ENCODE measurements around the gene GBA2. TPM values are rescaled to one million over a fixed set of nuclear protein-coding genes. Genes with fewer than 3 reads are reported as not detected.

GBA2 gene
- total RNA-seq, 1 donor from 2014 or later = 57.0 TPM

DNA sequence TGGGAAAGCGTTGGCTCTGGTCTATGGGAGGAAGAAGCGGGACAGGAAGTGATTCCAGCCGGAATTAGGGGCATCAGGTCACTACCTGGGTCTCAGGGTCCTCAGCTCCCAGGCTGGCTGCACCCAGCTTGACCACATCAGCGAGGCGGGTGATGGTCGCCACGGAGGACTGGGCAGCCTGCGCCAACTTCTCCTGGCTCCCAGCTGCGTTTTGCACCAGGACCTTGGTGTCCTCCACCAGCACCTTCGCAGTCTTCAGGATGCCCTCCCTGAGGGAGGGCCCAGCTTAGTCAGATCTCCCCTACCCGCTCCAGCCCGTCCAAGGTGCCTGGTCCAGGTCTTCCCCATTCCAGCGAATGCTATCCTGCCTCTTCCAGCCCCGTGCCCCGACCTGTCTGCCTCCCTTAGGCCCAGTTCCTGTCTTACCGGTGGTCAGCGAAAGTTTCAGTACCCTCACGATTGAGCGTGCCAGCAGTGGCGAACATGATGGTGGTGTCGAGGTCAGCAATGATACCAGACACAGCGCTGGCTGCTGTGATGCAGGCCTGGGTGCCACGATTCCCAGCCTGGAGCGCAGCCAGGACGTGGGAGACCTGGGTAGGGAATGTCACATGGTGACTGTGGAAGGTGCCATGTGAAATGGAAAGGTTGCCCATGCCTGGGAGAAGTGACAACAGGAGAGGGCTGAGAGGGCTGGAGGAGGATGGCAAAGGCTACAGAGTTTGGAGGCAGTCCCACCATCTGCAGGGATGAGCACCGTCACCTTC is 44.9 kb downstream of the GBA2 start:
- intact Hi-C loops (cut with micrococcal nuclease) = no loop called here
- Mint-ChIP-seq H3K4me1 (ENCODE audit: low read depth) (no peaks in the 10 kb centered on the region), H3K27me3 (ENCODE audit: low read depth) (no peaks in the 10 kb centered on the region), H3K9me3 (no peaks in the 10 kb centered on the region), H3K36me3 (ENCODE audit: low read depth) (peaks cover 63% of the 10 kb centered on the region), H3K27ac (no peak overlapping the region), H3K4me3 (ENCODE audit: low read depth) (no peak overlapping the region)
- DNase-seq (ENCODE audit: low spot score) = no peak

DNA sequence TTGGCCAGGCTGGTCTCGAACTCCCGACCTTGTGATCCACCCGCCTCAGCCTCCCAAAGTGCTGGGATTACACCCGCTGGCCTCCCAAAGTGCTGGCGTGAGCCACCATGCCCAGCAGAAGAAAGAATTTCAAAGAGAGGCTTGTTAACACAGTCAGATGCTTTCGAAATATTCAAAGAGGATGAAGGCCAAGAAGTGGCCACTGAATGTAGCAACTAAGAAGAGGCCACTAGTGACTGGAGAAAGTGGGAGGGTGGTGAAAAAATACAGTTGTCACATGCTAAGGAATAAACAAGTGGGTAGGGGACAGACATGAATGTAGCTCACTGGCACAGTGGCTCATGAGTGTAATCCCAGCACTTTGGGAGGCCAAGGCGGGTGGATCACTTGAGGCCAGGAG is 46.3 kb downstream of the GBA2 start:
- no peaks in the 10 kb centered on the region for H3K27me3 Mint-ChIP-seq (ENCODE audit: low read depth)
- no peaks in the 10 kb centered on the region for H3K9me3 Mint-ChIP-seq
- H3K4me1 Mint-ChIP-seq (ENCODE audit: low read depth) = no peaks in the 10 kb centered on the region
- H3K4me3 Mint-ChIP-seq (ENCODE audit: low read depth) = no peak overlapping the region
- H3K36me3 Mint-ChIP-seq (ENCODE audit: low read depth) = peaks cover 53% of the 10 kb centered on the region
- H3K27ac Mint-ChIP-seq = no peak overlapping the region
- no peak for DNase-seq (ENCODE audit: low spot score)
- intact Hi-C loops (cut with micrococcal nuclease) = no loop called here

DNA sequence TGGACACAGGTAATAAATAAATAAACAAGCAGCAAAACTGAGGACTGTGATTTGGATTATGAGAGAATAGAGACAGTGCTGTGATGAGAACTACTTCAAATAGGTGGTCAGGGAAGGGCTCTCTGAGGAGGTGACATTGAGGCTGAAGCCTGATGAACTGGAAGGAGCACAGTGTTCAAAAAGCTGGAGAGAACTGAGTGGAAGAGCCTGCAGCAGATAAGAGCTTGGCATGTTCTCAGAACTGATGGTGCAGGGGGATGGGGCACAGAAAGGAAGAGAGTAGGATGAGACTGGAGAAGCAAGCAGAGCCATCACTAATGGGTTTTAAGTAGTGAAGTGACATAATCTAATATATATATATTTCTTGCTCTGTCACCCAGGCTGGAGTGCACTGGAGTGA is 48.1 kb downstream of the GBA2 start:
- intact Hi-C loops (cut with micrococcal nuclease) = no loop called here
- no peak overlapping the region for H3K27ac Mint-ChIP-seq
- H3K9me3 Mint-ChIP-seq = no peaks in the 10 kb centered on the region
- H3K27me3 Mint-ChIP-seq (ENCODE audit: low read depth) = no peaks in the 10 kb centered on the region
- no peak for DNase-seq (ENCODE audit: low spot score)
- H3K4me3 Mint-ChIP-seq (ENCODE audit: low read depth) = no peak overlapping the region
- H3K36me3 Mint-ChIP-seq (ENCODE audit: low read depth) = peaks cover 51% of the 10 kb centered on the region
- peaks cover 2% of the 10 kb centered on the region for H3K4me1 Mint-ChIP-seq (ENCODE audit: low read depth)

DNA sequence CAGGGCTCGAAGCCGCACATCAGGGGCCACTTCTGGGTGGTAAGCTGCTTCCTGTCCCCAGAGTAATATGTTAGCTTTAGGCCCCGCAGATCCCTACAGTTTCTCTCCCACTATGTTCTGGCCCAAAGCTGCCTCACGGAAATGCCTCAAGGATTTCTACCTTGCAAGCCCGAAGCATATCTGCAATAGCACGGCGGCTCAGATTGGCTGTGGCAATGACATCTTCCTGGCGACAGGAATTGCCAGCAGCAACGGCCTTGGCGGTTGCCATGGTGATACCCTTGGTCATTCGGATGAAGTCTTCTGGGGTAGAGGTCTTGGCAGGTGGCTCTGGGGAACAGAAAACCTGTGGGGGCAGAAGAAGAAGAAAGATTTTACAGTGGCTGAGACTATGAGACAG is 49.0 kb downstream of the GBA2 start:
- H3K4me3 Mint-ChIP-seq (ENCODE audit: low read depth) = no peak overlapping the region

DNA sequence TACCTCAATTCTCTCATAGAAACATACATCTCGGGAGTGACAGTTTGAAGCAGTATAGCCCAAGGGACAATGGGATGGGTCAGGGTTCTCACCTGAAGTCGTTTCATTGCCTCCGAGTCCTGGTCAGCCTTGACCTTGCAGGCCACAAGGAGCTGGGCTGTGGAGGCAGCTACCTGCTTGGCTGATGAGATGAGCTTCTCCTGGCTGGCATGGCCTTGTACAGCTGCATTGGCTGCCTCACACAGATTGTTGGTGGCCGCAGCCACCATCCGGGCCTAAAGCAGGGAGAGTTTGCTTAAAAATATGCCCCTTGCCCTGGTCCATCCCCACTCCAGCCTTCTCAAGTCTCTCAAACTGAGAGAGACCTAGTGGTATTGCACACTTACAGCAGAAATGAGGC is 50.8 kb downstream of the GBA2 start:
- H3K9me3 Mint-ChIP-seq = no peaks in the 10 kb centered on the region
- no peak overlapping the region for H3K27ac Mint-ChIP-seq
- DNase-seq (ENCODE audit: low spot score) = no peak
- H3K27me3 Mint-ChIP-seq (ENCODE audit: low read depth) = no peaks in the 10 kb centered on the region
- H3K4me1 Mint-ChIP-seq (ENCODE audit: low read depth) = peaks cover 2% of the 10 kb centered on the region
- H3K36me3 Mint-ChIP-seq (ENCODE audit: low read depth) = peaks cover 30% of the 10 kb centered on the region
- intact Hi-C loops (cut with micrococcal nuclease) = no loop called here
- H3K4me3 Mint-ChIP-seq (ENCODE audit: low read depth) = no peak overlapping the region

More for the DNA sequence above, 49.0 kb downstream of the GBA2 start:
- H3K9me3 Mint-ChIP-seq = no peaks in the 10 kb centered on the region
- H3K27me3 Mint-ChIP-seq (ENCODE audit: low read depth) = no peaks in the 10 kb centered on the region
- H3K36me3 Mint-ChIP-seq (ENCODE audit: low read depth) = peaks cover 47% of the 10 kb centered on the region
- peaks cover 2% of the 10 kb centered on the region for H3K4me1 Mint-ChIP-seq (ENCODE audit: low read depth)
- intact Hi-C loops (cut with micrococcal nuclease) = no loop called here
- DNase-seq (ENCODE audit: low spot score) = no peak
- no peak overlapping the region for H3K27ac Mint-ChIP-seq

DNA sequence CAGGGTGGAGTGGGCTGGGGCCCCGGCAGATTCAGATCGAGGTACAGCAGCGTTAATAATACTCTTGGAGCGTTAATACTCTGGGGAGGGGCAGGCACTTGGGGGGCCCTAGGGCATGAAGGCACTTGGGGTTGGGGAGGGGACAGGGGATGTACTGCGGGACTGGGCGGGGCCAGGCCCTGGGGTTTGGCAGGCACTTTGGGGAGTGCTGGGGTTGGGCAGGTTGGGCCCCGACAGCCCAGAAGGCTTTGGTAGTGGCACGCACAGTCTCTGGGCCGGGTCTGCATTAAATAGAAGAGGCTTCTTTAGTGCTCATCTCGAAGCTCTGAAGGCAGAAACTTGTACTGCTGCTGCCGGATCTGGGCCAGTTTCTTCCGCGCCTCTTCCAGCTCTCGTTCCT is 51.5 kb downstream of the GBA2 start:
- H3K36me3 Mint-ChIP-seq (ENCODE audit: low read depth) = peaks cover 23% of the 10 kb centered on the region
- H3K27ac Mint-ChIP-seq = no peak overlapping the region
- intact Hi-C loops (cut with micrococcal nuclease) = loop anchor here (2.0 kb wide), 1 partner anchor 51 kb away; no protein-coding TSS in a partner anchor
- peaks cover 2% of the 10 kb centered on the region for H3K4me1 Mint-ChIP-seq (ENCODE audit: low read depth)
- H3K27me3 Mint-ChIP-seq (ENCODE audit: low read depth) = no peaks in the 10 kb centered on the region
- H3K4me3 Mint-ChIP-seq (ENCODE audit: low read depth) = no peak overlapping the region
- H3K9me3 Mint-ChIP-seq = no peaks in the 10 kb centered on the region
- no peak for DNase-seq (ENCODE audit: low spot score)

DNA sequence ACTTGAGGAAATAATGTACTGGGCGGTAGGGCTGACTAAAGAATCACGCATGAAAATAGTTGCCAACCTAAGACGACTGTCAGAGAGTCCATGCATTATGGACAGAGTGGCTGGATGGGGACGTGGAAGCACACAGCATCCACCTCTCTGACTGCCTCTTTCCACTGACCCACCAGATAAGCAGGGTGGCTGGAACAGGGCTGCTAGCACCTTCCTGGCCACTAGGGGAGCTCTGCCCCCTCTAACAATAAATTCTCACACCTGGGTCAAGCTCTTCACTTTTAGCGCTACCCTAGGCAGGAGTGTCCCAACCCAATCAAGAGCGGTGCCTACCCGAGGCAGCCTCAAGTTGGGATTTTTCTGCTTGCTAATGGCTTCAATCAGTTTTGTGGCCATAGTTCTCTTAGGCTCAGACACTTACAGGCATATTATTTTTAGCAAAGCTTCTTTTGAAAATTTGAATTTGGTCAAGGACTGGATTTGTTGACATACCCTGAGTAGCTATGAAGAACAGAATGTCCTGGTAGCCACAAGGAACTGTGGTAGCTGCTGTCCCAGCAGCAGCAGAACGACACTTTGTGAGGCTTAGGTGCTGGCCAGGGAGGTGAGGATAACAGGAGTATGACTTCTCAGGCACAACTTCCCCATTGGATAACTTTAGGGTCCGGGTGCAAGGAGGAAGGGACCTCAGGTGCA is 52.4 kb downstream of the GBA2 start:
- Mint-ChIP-seq H3K9me3 (no peaks in the 10 kb centered on the region), H3K27me3 (ENCODE audit: low read depth) (no peaks in the 10 kb centered on the region), H3K4me3 (ENCODE audit: low read depth) (no peak overlapping the region), H3K36me3 (ENCODE audit: low read depth) (peaks cover 22% of the 10 kb centered on the region), H3K4me1 (ENCODE audit: low read depth) (peaks cover 2% of the 10 kb centered on the region), H3K27ac (no peak overlapping the region)
- DNase-seq (ENCODE audit: low spot score) = peak; percentile 40
- intact Hi-C loops (cut with micrococcal nuclease) = loop anchor here (2.0 kb wide), 1 partner anchor 50 kb away; no protein-coding TSS in a partner anchor

DNA sequence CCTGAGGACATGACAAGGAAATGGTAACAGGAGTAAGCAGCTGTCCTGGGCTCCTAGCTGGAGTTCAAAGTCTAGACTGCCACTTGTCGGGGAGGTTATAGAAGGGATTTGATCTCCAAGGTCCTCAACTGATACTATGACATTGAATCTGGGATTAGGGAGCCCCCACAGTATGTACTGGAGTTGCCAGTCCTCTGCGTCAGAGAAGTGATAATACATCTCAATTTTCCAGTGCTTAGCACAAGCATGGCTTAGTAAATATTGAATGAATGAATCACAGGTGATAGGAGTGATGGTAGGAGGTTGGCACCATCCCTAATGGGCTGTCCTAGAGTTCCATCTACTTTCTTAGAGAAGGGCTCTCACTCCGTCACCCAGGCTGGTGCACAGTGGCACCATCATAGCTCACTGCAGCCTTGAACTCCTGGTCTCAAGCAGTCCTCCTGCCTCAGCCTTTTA is 53.1 kb downstream of the GBA2 start:
- no peak overlapping the region for H3K4me3 Mint-ChIP-seq (ENCODE audit: low read depth)
- intact Hi-C loops (cut with micrococcal nuclease) = loop anchor here (2.0 kb wide), 1 partner anchor 49 kb away; no protein-coding TSS in a partner anchor
- no peak for DNase-seq (ENCODE audit: low spot score)
- H3K4me1 Mint-ChIP-seq (ENCODE audit: low read depth) = peaks cover 2% of the 10 kb centered on the region
- H3K27ac Mint-ChIP-seq = no peak overlapping the region
- H3K36me3 Mint-ChIP-seq (ENCODE audit: low read depth) = peaks cover 22% of the 10 kb centered on the region
- H3K27me3 Mint-ChIP-seq (ENCODE audit: low read depth) = no peaks in the 10 kb centered on the region
- H3K9me3 Mint-ChIP-seq = no peaks in the 10 kb centered on the region

DNA sequence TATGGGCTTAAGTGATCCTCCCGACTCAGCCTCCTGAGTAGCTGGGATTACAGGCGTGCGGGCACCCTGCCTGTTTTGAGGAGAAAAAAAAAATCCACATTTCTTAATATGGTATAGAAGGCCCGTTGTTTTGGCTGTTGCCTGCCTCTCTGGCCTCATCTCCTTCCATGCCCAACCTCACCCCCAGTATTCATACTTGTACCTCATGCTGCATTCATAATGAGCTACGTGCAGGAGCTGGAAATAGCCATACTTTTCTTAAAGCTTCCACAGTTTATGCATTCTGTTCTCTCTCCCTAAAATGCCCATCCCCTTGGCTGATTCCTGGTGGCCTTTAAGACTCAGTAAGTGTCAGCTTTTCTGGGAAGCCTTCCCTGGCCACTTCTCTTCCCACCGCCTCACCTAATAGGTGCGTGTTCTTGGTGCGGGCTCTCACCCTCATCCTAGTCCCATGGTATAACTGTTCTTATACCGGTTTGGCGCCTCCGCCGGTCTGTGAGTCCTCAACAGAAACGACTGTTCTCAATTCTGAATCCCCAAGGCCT is 57.2 kb downstream of the GBA2 start:
- Mint-ChIP-seq H3K4me1 (ENCODE audit: low read depth) (peaks cover 12% of the 10 kb centered on the region), H3K36me3 (ENCODE audit: low read depth) (peaks cover 10% of the 10 kb centered on the region), H3K4me3 (ENCODE audit: low read depth) (peak overlapping the region; percentile 79), H3K27ac (peak overlapping the region; percentile 3), H3K27me3 (ENCODE audit: low read depth) (no peaks in the 10 kb centered on the region), H3K9me3 (no peaks in the 10 kb centered on the region)
- DNase-seq (ENCODE audit: low spot score) = no peak
- intact Hi-C loops (cut with micrococcal nuclease) = loop anchor here (2.0 kb wide), 1 partner anchor 87 kb away; the partner anchor contains the start of gene TESK1

DNA sequence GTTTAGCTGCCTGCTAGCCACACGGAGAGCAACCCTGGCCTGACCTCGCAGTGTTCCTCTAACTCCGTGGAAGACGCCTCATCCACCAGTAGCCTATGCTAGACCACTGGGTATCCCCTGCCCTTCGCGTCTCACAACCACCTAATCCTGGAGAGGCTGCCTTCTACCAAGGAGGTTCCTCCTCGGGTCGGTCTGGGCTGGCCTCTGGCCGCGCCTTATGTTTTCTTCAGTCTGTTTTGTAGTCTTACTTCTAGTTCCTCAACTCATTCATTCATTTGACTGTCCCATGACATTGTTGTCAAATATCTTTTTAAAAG is 57.7 kb downstream of the GBA2 start:
- Mint-ChIP-seq H3K4me1 (ENCODE audit: low read depth) (peaks cover 12% of the 10 kb centered on the region), H3K9me3 (no peaks in the 10 kb centered on the region), H3K4me3 (ENCODE audit: low read depth) (peak overlapping the region; percentile 79), H3K36me3 (ENCODE audit: low read depth) (peaks cover 4% of the 10 kb centered on the region), H3K27me3 (ENCODE audit: low read depth) (no peaks in the 10 kb centered on the region), H3K27ac (peak overlapping the region; percentile 28)
- intact Hi-C loops (cut with micrococcal nuclease) = loop anchor here (2.0 kb wide), 1 partner anchor 86 kb away; the partner anchor contains the start of gene TESK1
- no peak for DNase-seq (ENCODE audit: low spot score)

DNA sequence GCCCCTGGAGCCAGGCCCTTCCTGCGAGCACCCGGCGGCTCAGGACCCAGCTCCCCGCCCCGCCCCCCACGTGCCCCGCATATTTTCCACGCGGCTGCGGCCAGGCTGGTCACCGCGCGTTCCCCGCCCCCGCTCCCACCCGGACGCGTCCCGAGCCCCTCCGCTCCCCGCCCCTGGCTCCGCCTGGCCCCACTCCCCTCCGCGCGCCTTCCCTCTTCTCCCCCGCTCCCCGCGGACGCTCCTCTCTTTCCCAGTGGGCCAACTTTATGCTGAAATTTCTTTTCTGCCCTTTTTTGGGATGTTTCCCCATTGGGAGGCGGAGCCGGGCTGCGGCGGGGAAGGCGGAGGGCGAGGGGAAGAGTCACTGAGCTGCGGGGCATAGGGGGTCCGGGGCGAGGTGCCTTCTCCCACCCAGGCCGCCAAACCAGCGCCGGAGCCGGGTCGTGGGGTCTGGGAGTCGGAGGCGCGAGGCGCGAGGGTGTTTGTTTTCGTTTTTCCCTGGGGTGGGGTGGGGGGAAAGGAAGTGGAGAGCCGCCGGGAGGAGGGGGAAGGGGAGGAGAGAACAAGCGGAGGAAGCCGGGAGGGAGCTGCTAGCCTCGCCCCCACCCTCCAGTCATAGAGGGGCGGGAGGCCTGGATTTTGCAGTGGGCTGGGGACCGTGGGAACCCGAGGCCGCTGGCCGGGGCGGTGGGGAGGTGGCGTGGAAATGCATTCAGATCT is 58.3 kb downstream of the GBA2 start:
- H3K4me3 Mint-ChIP-seq (ENCODE audit: low read depth) = peak overlapping the region; percentile 79
- intact Hi-C loops (cut with micrococcal nuclease) = loop anchor here (2.0 kb wide), 1 partner anchor 86 kb away; the partner anchor contains the start of gene TESK1
- peak overlapping the region; percentile 58 for H3K27ac Mint-ChIP-seq
- no peak for DNase-seq (ENCODE audit: low spot score)
- H3K36me3 Mint-ChIP-seq (ENCODE audit: low read depth) = peaks cover under 1% of the 10 kb centered on the region
- no peaks in the 10 kb centered on the region for H3K9me3 Mint-ChIP-seq
- peaks cover 12% of the 10 kb centered on the region for H3K4me1 Mint-ChIP-seq (ENCODE audit: low read depth)
- no peaks in the 10 kb centered on the region for H3K27me3 Mint-ChIP-seq (ENCODE audit: low read depth)

DNA sequence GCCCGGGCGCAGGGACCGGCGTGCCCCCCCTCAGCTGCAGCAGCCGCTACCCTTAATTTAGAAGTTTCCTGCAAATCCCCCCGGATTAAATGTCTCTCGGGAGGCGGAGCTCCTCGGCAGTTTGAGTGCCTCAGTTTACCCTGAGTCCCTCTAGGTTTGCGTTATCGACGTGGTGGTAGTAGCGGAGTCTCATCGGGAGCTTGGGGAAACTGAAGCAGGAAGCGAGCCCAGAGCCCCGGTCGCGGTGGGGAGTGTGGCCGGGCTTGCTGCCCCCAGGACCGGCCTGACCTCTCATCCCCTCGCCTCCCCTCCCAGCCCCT is 58.8 kb downstream of the GBA2 start:
- Mint-ChIP-seq H3K4me3 (ENCODE audit: low read depth) (peak overlapping the region; percentile 67), H3K4me1 (ENCODE audit: low read depth) (peaks cover 12% of the 10 kb centered on the region), H3K9me3 (no peaks in the 10 kb centered on the region), H3K27ac (peak overlapping the region; percentile 28), H3K27me3 (ENCODE audit: low read depth) (no peaks in the 10 kb centered on the region), H3K36me3 (ENCODE audit: low read depth) (no peaks in the 10 kb centered on the region)
- intact Hi-C loops (cut with micrococcal nuclease) = loop anchor here (2.0 kb wide), 1 partner anchor 85 kb away; the partner anchor contains the start of gene TESK1
- DNase-seq (ENCODE audit: low spot score) = no peak

All from activated T-helper 2 cell treated with anti-CD3 and anti-CD28 coated beads, Interferon-gamma antibody, Interleukin-2, Interleukin-4, amounts not matched to agents 10 μg/mL and 5 μg/mL and 100 μg/mL, durations not matched to agents 14 hours and 24 hours and 36 hours (primary cell).